Smooth muscle cell of the brain vasculature (primary cell): ENCODE data around the gene MAPK1.
"Not testable (repeated sequence)": the region's sequence is repeated elsewhere in the genome, so short reads cannot be mapped to it uniquely, and the experiment has no call there.

Experiments
- DNase-seq: peaks from one replicate; pipeline ENCODE4 v3.0.0-alpha.2; 2012; ENCODE audit warnings: low read depth, low spot score

Gene MAPK1

GRCh38 chr22:21867528-21868266 lies at the start of gene MAPK1:
TSS of gene MAPK1 (minus strand) at chr22:21867645. CDS start at chr22:21867440, 205 bp downstream.
- peak; percentile 70 for DNase-seq

GRCh38 chr22:21916309-21916918 lies 49.0 kb upstream of the MAPK1 start:
- DNase-seq: no peak

GRCh38 chr22:21915624-21916308 lies 48.3 kb upstream of the MAPK1 start:
- no peak for DNase-seq

GRCh38 chr22:21914033-21914642 lies 46.7 kb upstream of the MAPK1 start:
- DNase-seq: not testable (repeated sequence)

- not testable (repeated sequence) for DNase-seq
Observed at GRCh38 chr22:21910367-21910766, 42.9 kb upstream of the MAPK1 start.

GRCh38 chr22:21909871-21910270 lies 42.4 kb upstream of the MAPK1 start:
- DNase-seq: no peak

GRCh38 chr22:21907638-21908522 lies 40.4 kb upstream of the MAPK1 start:
- no peak for DNase-seq

- DNase-seq: not testable (repeated sequence)
Observed at GRCh38 chr22:21905234-21905633, 37.8 kb upstream of the MAPK1 start.

- DNase-seq: no peak
Observed at GRCh38 chr22:21904250-21904789, 36.9 kb upstream of the MAPK1 start.

GRCh38 chr22:21903283-21903682 lies 35.8 kb upstream of the MAPK1 start:
- no peak for DNase-seq

- DNase-seq: no peak
Observed at GRCh38 chr22:21902296-21903087, 35.0 kb upstream of the MAPK1 start.

- no peak for DNase-seq
Observed at GRCh38 chr22:21898354-21898896, 31.0 kb upstream of the MAPK1 start.

GRCh38 chr22:21896951-21897513 lies 29.6 kb upstream of the MAPK1 start:
- DNase-seq: no peak

GRCh38 chr22:21896275-21896674 lies 28.8 kb upstream of the MAPK1 start:
- DNase-seq: not testable (repeated sequence)

- no peak for DNase-seq
Observed at GRCh38 chr22:21894799-21895198, 27.4 kb upstream of the MAPK1 start.

GRCh38 chr22:21889251-21889990 lies 22.0 kb upstream of the MAPK1 start:
- DNase-seq: no peak

GRCh38 chr22:21887841-21888240 lies 20.4 kb upstream of the MAPK1 start:
- no peak for DNase-seq

GRCh38 chr22:21883930-21884329 lies 16.5 kb upstream of the MAPK1 start:
- not testable (repeated sequence) for DNase-seq
